Ovary (tissue), 9 donors: ENCODE data around the gene MRPL58. TPM values are rescaled to one million over a fixed set of nuclear protein-coding genes. Genes with fewer than 3 reads are reported as not detected.
"Not testable (repeated sequence)": the region's sequence is repeated elsewhere in the genome, so short reads cannot be mapped to it uniquely, and the experiment has no call there.

Experiments
- DNase-seq, 5 donors: peaks; one replicate each; pipeline ENCODE4 v3.0.0-alpha.2; 2019 to 2020
- H3K27ac ChIP-seq, 2 donors: fragments of 200-600 bp; one replicate each; pipeline versions ENCODE4 v1.5.1 to v1.8.0; 2019 to 2022
- H3K27me3 ChIP-seq: fragments of 200-600 bp; one replicate; pipeline ENCODE4 v1.8.0; 2022
- H3K36me3 ChIP-seq: fragments of 200-600 bp; sonication (generic); one replicate; pipeline ENCODE4 v1.5.1; 2019
- H3K4me1 ChIP-seq: one replicate; pipeline ENCODE4 v1.8.1; 2013; ENCODE audit warnings: mild to moderate bottlenecking, moderate library complexity; ENCODE audit not compliant: insufficient read depth
- H3K4me3 ChIP-seq: fragments of 200-600 bp; sonication (generic); one replicate; pipeline ENCODE4 v1.5.1; 2017
- H3K9me3 ChIP-seq, 2 donors: fragments of 200-600 bp in 1 of 2; sonication (generic) in 1 of 2; one replicate each; pipeline versions ENCODE4 v1.5.1 to v1.8.1; 2013 to 2019; ENCODE audit warnings: mild to moderate bottlenecking in 1 of 2, moderate library complexity in 1 of 2
- EP300 ChIP-seq: sonication (generic); formaldehyde crosslinking; IDR thresholded peaks from one replicate; pipeline ENCODE4 v1.6.1; 2017; ENCODE audit warnings: antibody characterized with exemption
- POLR2A ChIP-seq: fragments of 450-650 bp; IDR thresholded peaks from one replicate; pipeline ENCODE4 v1.6.1; 2017; ENCODE audit warnings: antibody characterized with exemption, mild to moderate bottlenecking, moderate library complexity
- WGBS, 3 donors: extraction: QIAGEN DNeasy Blood & Tissue Kit in 1 of 3; methylation state at CpG; one replicate each; pipeline versions ENCODE4 v1.1.5 to v1.1.7; 2013 to 2017; 5-methylcytosine and 5-hydroxymethylcytosine counted together
- intact Hi-C, 4 donors: fragments of 100-400 bp; cut with DNase I; formaldehyde crosslinking; loops; one replicate each; pipeline versions ENCODE4 v1.11.0 to v1.15.1; 2022 to 2023
- polyA plus RNA-seq, 2 donors: library from polyadenylated mRNA; stranded (reverse); fragments of 200-250 nt in 1 of 2; fragments of 350-450 nt in 1 of 2; fragmentation: Illumina TruSeq in 1 of 2; extraction: RNeasy Lipid Tissue Mini Kit (QIAGEN cat#74804) in 1 of 2; gene quantifications; one replicate each; pipeline ENCODE4 v1.2.3, GENCODE V29; 2013 to 2014
- total RNA-seq, 7 donors: library from RNA; depleted of rRNA in 2 of 7; stranded (reverse); fragments of >200 nt in 2 of 7; fragmentation: NEBNext Ultra II Directional in 3 of 7; extraction: Animal tissue kit (Norgen Biotek cat#: 25700) in 3 of 7; gene quantifications; one replicate each; pipeline versions ENCODE4 v1.1.0 to v1.2.4, GENCODE V29; 2016 to 2023
- TF ChIP-seq, protein P1 (sequence below), 3 donors: fragments of 450-650 bp in 2 of 3; fragments of 200-600 bp in 1 of 3; IDR thresholded peaks; one replicate each; pipeline versions ENCODE4 v1.5.1 to v1.8.0; 2016 to 2022; ENCODE audit warnings: antibody characterized with exemption in 3 of 3, mild to moderate bottlenecking in 1 of 3
- donor health status: DM: no; HTN: no; CAD: no; lungs with moderate emphysema.
- donor health status: DM: no; HTN: no; CAD: no.
- donor health status: Bipolar disorder and iron deficiency.
- donor health status: DM: yes; HTN: yes; CAD: no.
- donor health status: DM: no; HTN: no; CAD: no.
- donor health status: DM: yes; HTN: yes; CAD: no.

The MRPL58 gene
- total and polyA plus RNA-seq, 9 donors: 17.9 to 40.6 (median 24.3) TPM

DNA sequence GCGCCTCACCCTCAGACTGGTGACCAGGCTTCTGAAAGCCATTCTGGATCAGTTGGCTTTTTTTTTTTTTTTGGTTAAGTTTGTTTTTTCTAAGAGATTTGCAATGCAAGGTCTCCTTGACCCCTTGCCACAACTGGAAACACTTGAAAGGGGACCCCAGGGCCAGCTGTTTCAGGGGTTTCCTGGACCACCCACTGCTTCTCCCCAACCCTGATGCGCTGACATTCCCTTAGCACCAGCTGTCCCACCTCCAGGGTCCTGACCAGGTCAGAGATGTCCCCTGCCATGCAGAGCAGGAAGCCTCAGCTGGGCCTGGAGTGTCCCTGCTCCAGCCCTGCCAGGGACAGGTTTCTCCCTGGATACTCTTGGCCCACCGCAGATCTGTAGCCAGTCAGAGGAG lies 8.1 kb upstream of the MRPL58 start:
- Histone ChIP-seq H3K36me3 (no peaks in the 10 kb centered on the region), H3K4me1 (no peaks in the 10 kb centered on the region), H3K27me3 (no peaks in the 10 kb centered on the region), H3K4me3 (no peak overlapping the region), H3K9me3 (no peaks in the 10 kb centered on the region), H3K27ac (no peak overlapping the region)
- intact Hi-C loops: no loop called here
- TF ChIP-seq EP300 (no peak), POLR2A (no peak)
- TF ChIP-seq, protein P1, sequence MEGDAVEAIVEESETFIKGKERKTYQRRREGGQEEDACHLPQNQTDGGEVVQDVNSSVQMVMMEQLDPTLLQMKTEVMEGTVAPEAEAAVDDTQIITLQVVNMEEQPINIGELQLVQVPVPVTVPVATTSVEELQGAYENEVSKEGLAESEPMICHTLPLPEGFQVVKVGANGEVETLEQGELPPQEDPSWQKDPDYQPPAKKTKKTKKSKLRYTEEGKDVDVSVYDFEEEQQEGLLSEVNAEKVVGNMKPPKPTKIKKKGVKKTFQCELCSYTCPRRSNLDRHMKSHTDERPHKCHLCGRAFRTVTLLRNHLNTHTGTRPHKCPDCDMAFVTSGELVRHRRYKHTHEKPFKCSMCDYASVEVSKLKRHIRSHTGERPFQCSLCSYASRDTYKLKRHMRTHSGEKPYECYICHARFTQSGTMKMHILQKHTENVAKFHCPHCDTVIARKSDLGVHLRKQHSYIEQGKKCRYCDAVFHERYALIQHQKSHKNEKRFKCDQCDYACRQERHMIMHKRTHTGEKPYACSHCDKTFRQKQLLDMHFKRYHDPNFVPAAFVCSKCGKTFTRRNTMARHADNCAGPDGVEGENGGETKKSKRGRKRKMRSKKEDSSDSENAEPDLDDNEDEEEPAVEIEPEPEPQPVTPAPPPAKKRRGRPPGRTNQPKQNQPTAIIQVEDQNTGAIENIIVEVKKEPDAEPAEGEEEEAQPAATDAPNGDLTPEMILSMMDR (IDR thresholded peaks at IDR 0.05): no peak
- WGBS, 3 donors: 65 to 81% (median 74%) methylated on average over 3 of the region's 3 CpGs
- no peak for DNase-seq

DNA sequence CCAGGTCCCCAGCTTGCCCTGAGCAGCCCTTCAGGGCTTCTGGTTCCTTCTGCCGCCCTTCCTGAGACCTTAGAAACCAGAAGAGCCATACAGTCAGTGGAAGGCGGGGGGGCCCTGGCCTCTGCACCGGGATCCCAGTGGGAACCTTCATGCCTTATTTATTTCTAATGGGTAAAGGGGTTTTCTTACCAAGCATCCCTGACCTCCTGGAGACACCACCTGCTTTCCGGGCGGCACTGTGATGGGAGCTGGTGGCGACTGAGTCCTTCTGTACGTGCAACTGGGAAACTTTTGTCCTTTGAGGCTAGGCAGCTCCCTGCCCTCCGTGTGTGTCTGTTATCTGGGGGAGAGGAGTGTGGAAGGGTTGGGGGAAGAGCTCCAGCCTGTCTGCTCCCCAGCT lies 7.2 kb upstream of the MRPL58 start:
- intact Hi-C loops: no loop called here
- WGBS, 3 donors: 85 to 91% (median 90%) methylated on average over 8 of the region's 8 CpGs

DNA sequence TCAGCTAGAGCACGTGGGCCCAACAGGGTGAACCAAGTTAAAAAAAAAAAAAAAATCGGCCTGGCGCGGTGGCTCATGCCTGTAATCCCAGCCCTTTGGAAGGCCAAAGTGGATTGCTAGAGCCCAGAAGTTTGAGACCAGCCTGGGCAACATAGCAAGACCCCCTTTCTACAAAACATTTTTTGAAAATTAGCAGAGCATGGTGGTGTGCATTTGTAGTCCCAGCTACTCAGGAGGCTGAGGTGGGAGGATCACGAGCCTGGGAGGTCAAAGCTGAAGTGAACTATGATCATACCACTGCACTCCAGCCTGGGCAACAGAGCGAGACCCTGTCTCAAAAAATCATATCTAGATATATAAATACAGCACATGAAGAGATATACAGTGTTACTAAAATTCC lies 6.4 kb upstream of the MRPL58 start:
- WGBS, 3 donors: 92 to 95% (median 94%) methylated on average over 6 of the region's 6 CpGs
- not testable (repeated sequence) for H3K27ac ChIP-seq

More for the DNA sequence above, 7.2 kb upstream of the MRPL58 start:
- no peak overlapping the region for H3K27ac ChIP-seq
- no peaks in the 10 kb centered on the region for H3K27me3 ChIP-seq
- no peak overlapping the region for H3K4me3 ChIP-seq
- no peak for DNase-seq
- no peaks in the 10 kb centered on the region for H3K36me3 ChIP-seq
- H3K9me3 ChIP-seq: no peaks in the 10 kb centered on the region
- TF ChIP-seq EP300 (no peak), POLR2A (no peak)
- TF ChIP-seq, protein P1 (IDR thresholded peaks at IDR 0.05): no peak
- no peaks in the 10 kb centered on the region for H3K4me1 ChIP-seq

DNA sequence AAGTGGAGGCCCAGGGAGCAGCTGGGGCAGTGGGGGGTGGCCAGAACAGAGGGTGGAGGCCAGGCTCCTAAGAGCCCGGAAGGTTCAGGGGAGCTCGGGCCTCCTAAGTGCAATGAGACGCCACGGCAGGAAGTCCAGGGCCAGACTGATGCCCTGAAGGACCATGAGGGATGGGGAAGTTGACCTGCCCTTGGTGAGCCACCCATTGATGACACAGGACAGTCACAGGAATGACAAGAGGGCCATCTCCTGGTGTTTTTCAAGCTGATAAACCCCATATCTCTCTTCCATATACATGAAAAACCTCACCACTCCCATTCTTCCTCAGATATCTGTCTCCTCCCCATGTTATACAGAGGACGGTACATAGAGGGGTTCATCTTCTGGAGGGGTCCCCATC lies 5.8 kb upstream of the MRPL58 start:
- H3K27me3 ChIP-seq: no peaks in the 10 kb centered on the region
- no peak overlapping the region for H3K4me3 ChIP-seq
- intact Hi-C loops: no loop called here
- H3K9me3 ChIP-seq: no peaks in the 10 kb centered on the region
- H3K36me3 ChIP-seq: no peaks in the 10 kb centered on the region
- TF ChIP-seq POLR2A (no peak), EP300 (no peak)
- TF ChIP-seq, protein P1 (IDR thresholded peaks at IDR 0.05): no peak
- no peak overlapping the region for H3K27ac ChIP-seq
- 90 to 92% (median 91%) methylated on average over 5 of the region's 5 CpGs for WGBS, 3 donors
- no peaks in the 10 kb centered on the region for H3K4me1 ChIP-seq
- no peak for DNase-seq

More for the DNA sequence above, 6.4 kb upstream of the MRPL58 start:
- H3K4me3 ChIP-seq, H3K27me3 ChIP-seq, H3K36me3 ChIP-seq, intact Hi-C loops, H3K4me1 ChIP-seq, DNase-seq, H3K9me3 ChIP-seq: not testable (repeated sequence)

DNA sequence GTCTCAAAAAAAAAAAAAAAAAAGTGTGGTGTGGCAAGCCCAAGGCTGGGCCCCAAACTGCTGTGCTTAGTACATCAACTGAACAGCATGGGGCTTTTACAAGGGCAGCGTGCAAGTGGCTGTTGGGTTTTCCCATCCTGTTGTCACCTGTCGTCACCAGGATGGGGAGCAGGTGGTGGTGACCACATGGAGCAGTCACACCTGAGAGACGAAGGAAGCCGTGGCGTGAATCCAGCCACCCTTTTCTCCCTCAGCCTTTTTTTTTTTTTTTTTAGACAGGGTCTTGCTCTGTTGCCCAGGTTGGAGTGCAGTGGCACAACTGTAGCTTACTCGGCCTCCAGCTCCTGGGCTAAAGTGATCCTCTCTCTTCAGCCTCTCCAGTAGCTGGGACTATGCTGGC lies 4.1 kb upstream of the MRPL58 start:
- WGBS, 3 donors: 90 to 91% (median 90%) methylated on average over 6 of the region's 6 CpGs
- no peak overlapping the region for H3K27ac ChIP-seq
- DNase-seq: no peak
- H3K9me3 ChIP-seq: no peaks in the 10 kb centered on the region
- H3K4me3 ChIP-seq: no peak overlapping the region
- H3K36me3 ChIP-seq: no peaks in the 10 kb centered on the region
- TF ChIP-seq, protein P1 (IDR thresholded peaks at IDR 0.05): no peak
- TF ChIP-seq POLR2A (no peak), EP300 (no peak)
- intact Hi-C loops: no loop called here
- no peaks in the 10 kb centered on the region for H3K4me1 ChIP-seq
- no peaks in the 10 kb centered on the region for H3K27me3 ChIP-seq
